Bronchial epithelial cell (primary cell): Measurements from ENCODE around the gene CHGA. TPM values are rescaled to one million over a fixed set of nuclear protein-coding genes. Genes with fewer than 3 reads are reported as not detected.

Source experiments
- DNase-seq: peaks from one replicate; pipeline ENCODE4 v3.0.0-alpha.2; 2010; ENCODE audit warnings: low read depth
- FAIRE-seq: peaks from 2 replicates; lab custom pipeline; 2011; peaks lifted over from hg19 to GRCh38; lab: Jason Lieb, UNC
- H3K27me3 ChIP-seq: 2 replicates; pipeline ENCODE4 v1.5.1; 2011; ENCODE audit warnings: low read length; ENCODE audit not compliant: control insufficient read depth, insufficient read depth
- H3K36me3 ChIP-seq: 2 replicates; pipeline ENCODE4 v1.5.1; 2011; ENCODE audit warnings: low read length; ENCODE audit not compliant: control insufficient read depth, insufficient read depth
- H3K4me3 ChIP-seq: 2 replicates; pipeline ENCODE4 v1.5.1; 2011; ENCODE audit warnings: mild to moderate bottlenecking, low read depth, low read length, control low read depth
- total RNA-seq: library from RNA; depleted of rRNA; stranded (reverse); fragments of >200 nt; gene quantifications from 2 replicates; pipeline ENCODE4 v1.2.1, GENCODE V29; 2014
- TF ChIP-seq, protein P1 (sequence below): IDR thresholded peaks from 2 replicates; pipeline ENCODE4 v1.5.1; 2011; ENCODE audit warnings: mild to moderate bottlenecking, moderate library complexity, low read length, control low read depth, inconsistent platforms; ENCODE audit not compliant: insufficient read depth, severe bottlenecking

CHGA gene
- total RNA-seq, 1 donor from 2014 or later, result not detected

- no peaks in the 10 kb centered on the region for H3K36me3 ChIP-seq
- FAIRE-seq, result no peak
- no peaks in the 10 kb centered on the region for H3K27me3 ChIP-seq
- no peak for DNase-seq
- TF ChIP-seq, protein P1, sequence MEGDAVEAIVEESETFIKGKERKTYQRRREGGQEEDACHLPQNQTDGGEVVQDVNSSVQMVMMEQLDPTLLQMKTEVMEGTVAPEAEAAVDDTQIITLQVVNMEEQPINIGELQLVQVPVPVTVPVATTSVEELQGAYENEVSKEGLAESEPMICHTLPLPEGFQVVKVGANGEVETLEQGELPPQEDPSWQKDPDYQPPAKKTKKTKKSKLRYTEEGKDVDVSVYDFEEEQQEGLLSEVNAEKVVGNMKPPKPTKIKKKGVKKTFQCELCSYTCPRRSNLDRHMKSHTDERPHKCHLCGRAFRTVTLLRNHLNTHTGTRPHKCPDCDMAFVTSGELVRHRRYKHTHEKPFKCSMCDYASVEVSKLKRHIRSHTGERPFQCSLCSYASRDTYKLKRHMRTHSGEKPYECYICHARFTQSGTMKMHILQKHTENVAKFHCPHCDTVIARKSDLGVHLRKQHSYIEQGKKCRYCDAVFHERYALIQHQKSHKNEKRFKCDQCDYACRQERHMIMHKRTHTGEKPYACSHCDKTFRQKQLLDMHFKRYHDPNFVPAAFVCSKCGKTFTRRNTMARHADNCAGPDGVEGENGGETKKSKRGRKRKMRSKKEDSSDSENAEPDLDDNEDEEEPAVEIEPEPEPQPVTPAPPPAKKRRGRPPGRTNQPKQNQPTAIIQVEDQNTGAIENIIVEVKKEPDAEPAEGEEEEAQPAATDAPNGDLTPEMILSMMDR, result no peak
- no peak overlapping the region for H3K4me3 ChIP-seq
These were observed 45.5 kb downstream of the CHGA start for GRCh38 chr14:92968291-92969020.

DNA sequence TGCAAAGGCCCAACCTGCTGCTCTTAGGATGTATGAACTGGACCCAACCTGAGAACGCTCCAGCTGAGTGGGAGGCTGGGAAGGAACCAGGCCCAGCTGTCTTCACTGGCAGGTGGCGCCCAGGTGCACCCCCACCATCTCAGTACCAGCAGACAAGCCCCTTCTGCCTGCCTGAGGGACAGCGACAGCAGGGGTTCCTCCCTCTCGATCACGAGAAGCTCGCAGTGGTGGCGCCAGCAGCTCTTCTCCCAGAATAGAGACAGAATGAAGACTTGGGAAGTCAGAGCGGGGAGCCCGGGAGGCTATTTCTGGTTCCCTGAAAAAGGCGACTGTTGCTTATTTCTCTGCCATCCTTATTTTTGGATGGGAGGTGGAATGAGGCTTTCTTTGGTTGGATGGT, 46.5 kb downstream of the CHGA start:
- no peak for DNase-seq
- FAIRE-seq, result no peak
- TF ChIP-seq, protein P1, result no peak
- no peaks in the 10 kb centered on the region for H3K27me3 ChIP-seq
- H3K36me3 ChIP-seq, result no peaks in the 10 kb centered on the region
- H3K4me3 ChIP-seq, result no peak overlapping the region

- TF ChIP-seq, protein P1, result no peak
- no peak for FAIRE-seq
- Histone ChIP-seq H3K4me3 (no peak overlapping the region), H3K27me3 (no peaks in the 10 kb centered on the region), H3K36me3 (no peaks in the 10 kb centered on the region)
- no peak for DNase-seq
These were observed 46.9 kb downstream of the CHGA start for GRCh38 chr14:92969871-92970270.

- Histone ChIP-seq H3K27me3 (no peaks in the 10 kb centered on the region), H3K36me3 (no peaks in the 10 kb centered on the region), H3K4me3 (no peak overlapping the region)
- TF ChIP-seq, protein P1, result no peak
- FAIRE-seq (no peak), DNase-seq (no peak)
These were observed 47.3 kb downstream of the CHGA start for GRCh38 chr14:92970271-92970670.

DNA sequence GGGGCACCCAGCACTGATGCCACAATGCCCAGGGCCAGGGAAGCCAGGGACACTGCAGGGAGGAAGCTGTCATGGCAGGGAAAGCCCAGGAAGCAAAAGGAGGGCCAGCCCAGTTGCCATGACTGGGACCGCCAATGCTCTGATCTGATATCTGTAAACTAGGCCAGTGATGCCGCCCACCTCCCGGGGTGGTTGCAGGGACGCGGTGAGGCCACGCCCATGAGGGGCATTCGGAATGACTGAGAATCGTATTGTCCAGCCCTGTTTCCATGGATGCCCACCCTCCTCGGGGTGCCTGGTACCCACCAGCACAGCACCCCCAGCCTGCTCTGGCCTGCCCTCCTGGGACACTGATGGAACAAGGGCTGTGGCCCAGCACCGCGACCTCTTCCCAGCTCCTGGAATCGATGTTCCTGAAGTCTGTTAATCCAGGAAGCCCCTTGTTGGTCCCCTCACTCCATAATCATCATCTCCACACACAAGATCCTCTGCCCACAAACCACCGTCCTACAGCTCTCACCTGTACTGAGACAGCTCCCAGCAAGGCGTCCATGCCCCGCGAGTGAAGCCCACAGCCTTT, 48.7 kb downstream of the CHGA start:
- H3K36me3 ChIP-seq, result no peaks in the 10 kb centered on the region

More for the DNA sequence above, 48.7 kb downstream of the CHGA start:
- FAIRE-seq (no peak), DNase-seq (no peak)
- Histone ChIP-seq H3K4me3 (no peak overlapping the region), H3K27me3 (no peaks in the 10 kb centered on the region)
- TF ChIP-seq, protein P1, result no peak
